Testis (tissue), 2 donors: ENCODE data around the gene SYTL2.

Source experiments
- CTCF ChIP-seq, 3 experiments: fragments of 450-650 bp in 2 of 3; fragments of 200-600 bp in 1 of 3; sonication (generic) in 1 of 3; IDR thresholded peaks; one replicate each; pipeline ENCODE4 v1.5.1; 2016 to 2019; ENCODE audit warnings: antibody characterized with exemption in 3 of 3, mild to moderate bottlenecking in 2 of 3, moderate library complexity in 1 of 3
- POLR2A ChIP-seq: fragments of 450-650 bp; IDR thresholded peaks from one replicate; pipeline ENCODE4 v1.6.1; 2017; ENCODE audit warnings: antibody characterized with exemption, mild to moderate bottlenecking, moderate library complexity

- no peak for TF ChIP-seq CTCF (IDR thresholded peaks at IDR 0.05)
- no peak for TF ChIP-seq POLR2A
These were observed 137.5 kb downstream of the SYTL2 start for GRCh38 chr11:85673393-85673792.
